HG03135 (cell line): ENCODE data around the gene TNFRSF1B.
"Not testable (repeated sequence)": the region's sequence is repeated elsewhere in the genome, so short reads cannot be mapped to it uniquely, and the experiment has no call there.

Experiments used
- ATAC-seq: cut with Tn5 transposase; IDR thresholded peaks from one replicate; pipeline ENCODE4 v1.9.1; 2021; ENCODE audit warnings: mild to moderate bottlenecking, moderate library complexity; ENCODE audit not compliant: unreplicated experiment

TNFRSF1B gene

GRCh38 chr1:12215118-12215961, 48.5 kb downstream of the TNFRSF1B start:
- ATAC-seq, result no peak

- no peak for ATAC-seq
These were observed 53.0 kb downstream of the TNFRSF1B start for GRCh38 chr1:12219800-12220199.

- no peak for ATAC-seq
These were observed 54.1 kb downstream of the TNFRSF1B start for GRCh38 chr1:12220890-12221289.

GRCh38 chr1:12222700-12223099, 55.9 kb downstream of the TNFRSF1B start:
- not testable (repeated sequence) for ATAC-seq

GRCh38 chr1:12224092-12224491, 57.3 kb downstream of the TNFRSF1B start:
- ATAC-seq, result not testable (repeated sequence)

GRCh38 chr1:12228979-12229378, 62.2 kb downstream of the TNFRSF1B start:
- ATAC-seq, result no peak

- no peak for ATAC-seq
These were observed 62.6 kb downstream of the TNFRSF1B start for GRCh38 chr1:12229386-12229834.

GRCh38 chr1:12229835-12230548, 63.2 kb downstream of the TNFRSF1B start, which contains the start of gene VPS13D:
Gene VPS13D (plus strand): TSS chr1:12230030. CDS start chr1:12234267, 4,237 bp downstream.
- peak; percentile 83 for ATAC-seq

GRCh38 chr1:12230549-12231275, 63.9 kb downstream of the TNFRSF1B start:
- no peak for ATAC-seq

GRCh38 chr1:12231276-12231595, 64.4 kb downstream of the TNFRSF1B start:
- no peak for ATAC-seq

- no peak for ATAC-seq
These were observed 65.4 kb downstream of the TNFRSF1B start for GRCh38 chr1:12232221-12232620.

- ATAC-seq, result no peak
These were observed 77.3 kb downstream of the TNFRSF1B start for GRCh38 chr1:12244078-12244477.

GRCh38 chr1:12244585-12244984, 77.8 kb downstream of the TNFRSF1B start:
- no peak for ATAC-seq

- no peak for ATAC-seq
These were observed 78.3 kb downstream of the TNFRSF1B start for GRCh38 chr1:12245116-12245515.

- ATAC-seq, result no peak
These were observed 78.9 kb downstream of the TNFRSF1B start for GRCh38 chr1:12245733-12246132.

GRCh38 chr1:12246584-12246983, 79.8 kb downstream of the TNFRSF1B start:
- no peak for ATAC-seq

- no peak for ATAC-seq
These were observed 82.4 kb downstream of the TNFRSF1B start for GRCh38 chr1:12249181-12249580.

GRCh38 chr1:12249748-12250147, 83.0 kb downstream of the TNFRSF1B start:
- no peak for ATAC-seq

- ATAC-seq, result no peak
These were observed 84.7 kb downstream of the TNFRSF1B start for GRCh38 chr1:12251442-12251841.

- no peak for ATAC-seq
These were observed 89.1 kb downstream of the TNFRSF1B start for GRCh38 chr1:12255913-12256312.

- no peak for ATAC-seq
These were observed 91.5 kb downstream of the TNFRSF1B start for GRCh38 chr1:12258272-12258671.
